ENCODE results near the gene MAMLD1. TPM values are rescaled to one million over a fixed set of nuclear protein-coding genes. Genes with fewer than 3 reads are reported as not detected.

Gene MAMLD1
- total RNA-seq, 1 donor from 2014 or later = 0.76 TPM

DNA sequence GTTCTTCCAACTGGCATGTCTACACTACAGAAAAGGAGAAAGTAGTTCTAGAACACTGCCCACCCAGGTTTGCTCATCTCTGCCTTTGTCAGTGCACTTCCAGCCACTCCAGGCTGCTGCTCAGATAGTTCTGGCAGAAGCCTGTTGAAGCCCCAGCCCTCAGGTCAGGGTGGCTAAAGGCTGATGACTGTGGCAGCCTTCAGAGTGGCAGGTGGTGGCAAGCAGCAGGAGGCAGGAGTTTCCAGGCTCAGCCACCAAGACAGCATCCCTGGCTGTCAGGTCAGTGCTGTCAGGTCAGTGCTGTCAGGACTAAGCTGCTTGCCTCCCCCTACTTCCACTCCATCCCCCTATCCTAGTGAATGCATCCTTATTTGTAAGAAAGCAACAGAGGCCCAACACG is 100.4 kb downstream of the MAMLD1 start:
- ATAC-seq = no peak

DNA sequence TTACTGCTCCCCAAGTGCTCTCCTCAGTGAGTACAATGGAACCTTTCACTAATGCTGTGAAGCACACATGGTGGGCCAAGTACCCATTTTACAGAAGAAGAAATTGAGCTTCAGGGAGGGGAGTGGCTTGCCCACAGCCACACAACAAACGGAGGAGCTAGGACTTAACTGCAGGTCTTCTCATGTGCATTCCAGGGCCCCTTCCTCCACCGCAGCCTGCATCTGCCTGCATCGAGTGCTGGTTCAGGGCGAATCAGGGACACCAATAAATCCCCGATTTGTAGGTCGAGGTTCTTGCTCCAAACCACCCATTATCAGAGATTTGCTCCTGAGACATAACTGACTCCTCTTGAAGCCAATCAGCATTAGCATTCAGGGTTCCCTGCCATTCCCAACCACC is 100.9 kb downstream of the MAMLD1 start:
- ATAC-seq = no peak

DNA sequence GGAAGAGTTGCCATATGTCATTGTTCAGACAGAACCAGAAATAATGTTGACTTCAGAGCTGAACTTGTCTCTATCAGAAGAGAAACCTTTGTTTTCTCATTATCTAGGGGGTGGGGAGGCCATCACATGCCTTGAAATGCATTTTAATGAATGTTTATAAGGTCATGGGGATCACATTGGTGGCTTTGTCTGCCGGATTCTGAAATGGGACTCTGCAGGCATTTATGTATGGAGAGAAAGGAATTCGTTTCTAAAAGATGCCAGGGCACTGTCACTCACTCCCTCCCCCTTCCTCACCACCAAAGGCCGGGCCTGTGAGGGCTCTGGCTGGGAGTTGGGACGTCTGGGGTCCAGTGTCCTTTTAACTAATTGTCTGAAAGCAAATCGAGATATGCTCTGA is 102.2 kb downstream of the MAMLD1 start:
- no peak for ATAC-seq

DNA sequence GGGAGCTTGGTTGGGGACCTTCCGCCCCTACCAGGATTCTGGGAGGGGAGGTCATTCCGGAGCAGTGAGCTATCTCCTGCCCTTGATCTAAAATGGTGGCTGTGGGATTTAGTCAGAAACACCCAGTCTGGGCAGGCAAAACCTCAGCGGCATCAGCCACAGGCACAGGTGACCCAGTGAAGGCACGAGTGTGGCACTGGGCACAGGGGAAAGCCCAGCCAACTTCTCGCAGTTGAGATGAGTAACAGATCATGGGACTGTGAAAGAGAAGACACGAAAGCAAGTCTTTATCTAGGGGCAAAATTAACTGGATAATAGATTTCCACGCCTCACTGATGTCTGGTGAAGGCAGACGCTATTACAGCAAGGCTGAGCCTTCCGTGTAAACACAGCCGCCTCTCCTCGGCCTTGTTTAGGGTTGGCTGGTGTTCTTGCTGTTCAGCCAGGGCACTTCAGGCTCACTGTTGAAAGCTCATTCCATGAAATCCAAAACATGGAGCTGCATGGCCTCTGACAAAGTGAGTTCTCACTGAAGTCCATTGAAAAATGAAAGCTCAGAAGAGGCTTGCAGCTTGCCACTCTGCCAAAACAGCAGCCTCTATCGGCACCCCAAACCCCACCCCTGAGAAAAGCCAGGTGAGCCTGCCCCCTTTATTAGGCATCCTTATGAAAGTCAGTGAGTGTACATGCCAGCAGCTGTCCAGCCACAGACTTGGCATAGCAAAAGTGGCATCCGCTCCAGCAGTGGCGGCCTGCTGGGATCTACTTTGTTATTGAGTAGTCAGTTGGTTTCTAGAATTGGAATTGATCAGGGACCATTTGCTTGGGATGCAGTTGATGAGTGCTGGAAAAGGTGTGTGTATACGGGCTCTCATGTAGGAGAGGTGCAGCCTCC is 103.0 kb downstream of the MAMLD1 start:
- ATAC-seq = no peak

DNA sequence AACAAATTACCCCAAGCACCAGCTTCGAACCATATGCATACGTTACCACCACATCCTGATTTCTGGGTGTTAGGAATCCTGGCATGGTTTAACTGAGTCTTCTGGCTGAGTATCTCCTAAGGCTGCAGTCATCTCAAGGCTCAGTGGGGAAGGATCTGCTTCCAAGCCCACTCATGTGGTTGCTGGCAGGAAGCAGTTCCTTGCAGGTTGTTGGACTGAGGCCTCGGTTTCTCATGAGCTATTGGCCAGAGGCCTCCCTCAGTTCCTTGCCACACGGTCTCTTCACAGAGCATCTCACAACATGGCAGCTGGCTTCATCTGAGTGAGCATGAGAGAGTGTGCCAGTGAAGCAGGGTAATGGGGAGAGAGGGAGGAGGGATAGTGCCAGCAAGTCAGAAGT is 109.2 kb downstream of the MAMLD1 start:
- no peak for ATAC-seq

DNA sequence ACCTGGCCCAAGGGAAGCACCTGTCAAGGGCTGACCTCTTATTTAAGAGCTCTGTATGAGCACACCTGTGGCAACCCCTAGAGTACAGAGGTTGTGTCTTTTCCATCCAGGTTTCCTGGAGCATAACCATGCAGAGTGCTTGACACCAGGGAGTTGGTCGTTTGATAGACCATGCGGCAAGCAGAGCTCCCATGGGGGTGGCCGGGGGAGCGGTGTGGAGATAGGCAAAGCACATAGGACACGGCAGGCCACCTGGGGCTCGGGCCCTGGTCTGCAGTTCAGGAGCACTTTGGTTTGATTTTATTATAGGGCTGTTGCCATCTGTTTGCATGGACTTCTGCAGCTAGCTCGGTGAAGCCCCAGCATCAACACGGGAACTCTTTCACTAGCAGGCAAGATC is 110.3 kb downstream of the MAMLD1 start:
- no peak for ATAC-seq

DNA sequence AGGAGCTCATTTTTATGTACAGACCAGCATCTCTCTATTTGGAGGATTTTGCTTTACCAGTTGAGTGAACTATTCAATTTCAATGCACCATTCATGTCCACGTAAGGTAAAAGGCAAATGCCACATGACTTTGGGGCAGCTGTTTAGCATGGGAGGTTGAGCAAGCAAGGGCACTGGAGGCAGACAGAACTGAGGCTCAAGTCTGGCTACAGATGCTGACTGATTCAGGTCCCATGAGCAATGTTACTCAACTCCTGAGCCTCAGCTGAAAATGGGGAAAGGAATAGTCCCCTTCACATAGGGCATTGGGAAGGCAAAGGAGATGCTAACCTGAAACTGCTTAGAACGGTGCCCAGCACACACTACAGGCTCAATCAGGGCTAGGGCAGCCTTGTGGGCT is 112.3 kb downstream of the MAMLD1 start:
- no peak for ATAC-seq

DNA sequence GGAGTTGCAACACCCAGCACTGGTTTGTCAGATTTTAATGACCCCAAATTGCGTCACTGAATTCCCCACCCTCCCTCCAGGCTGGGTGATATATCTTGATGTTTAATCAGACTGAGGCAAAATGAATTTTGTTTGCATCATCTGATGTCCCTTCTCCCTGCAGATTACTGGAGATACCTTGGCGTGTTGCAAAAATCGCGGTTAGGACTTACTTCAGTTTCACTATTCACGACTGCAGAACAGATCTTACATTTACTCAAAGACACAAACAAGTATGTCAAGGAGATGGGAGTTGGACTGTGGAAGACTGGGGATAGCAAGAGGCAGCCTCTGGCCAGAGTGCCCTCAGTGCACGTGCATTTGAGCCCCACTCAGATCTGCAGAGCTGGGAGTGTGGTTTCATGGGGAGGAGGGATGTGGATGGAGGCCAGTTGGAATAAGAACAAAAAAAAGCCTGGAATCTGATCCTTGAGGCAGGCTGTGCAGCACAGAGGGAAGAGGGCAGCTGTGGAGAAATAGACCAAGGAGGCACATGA is 113.1 kb downstream of the MAMLD1 start:
- ATAC-seq = no peak

DNA sequence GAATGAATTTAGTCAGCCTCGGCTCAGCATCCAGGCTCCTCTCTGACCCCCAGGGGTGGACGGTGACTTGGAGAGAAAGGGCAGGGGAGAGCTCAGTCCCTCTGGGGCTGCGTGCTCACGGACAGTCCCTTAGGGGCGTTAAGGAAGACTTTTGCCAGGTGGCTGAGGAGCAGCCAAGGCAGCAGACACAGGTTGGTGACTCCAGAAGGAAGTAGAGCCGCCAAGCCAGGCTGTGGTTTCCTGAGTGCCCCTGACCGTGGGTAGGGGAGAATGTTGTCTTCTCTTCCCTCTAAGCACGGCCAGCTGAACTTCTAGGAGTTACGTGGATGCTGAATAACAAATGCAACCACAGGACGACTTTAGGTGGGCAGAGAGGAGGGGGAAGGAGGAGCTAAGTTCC is 114.3 kb downstream of the MAMLD1 start:
- no peak for ATAC-seq

DNA sequence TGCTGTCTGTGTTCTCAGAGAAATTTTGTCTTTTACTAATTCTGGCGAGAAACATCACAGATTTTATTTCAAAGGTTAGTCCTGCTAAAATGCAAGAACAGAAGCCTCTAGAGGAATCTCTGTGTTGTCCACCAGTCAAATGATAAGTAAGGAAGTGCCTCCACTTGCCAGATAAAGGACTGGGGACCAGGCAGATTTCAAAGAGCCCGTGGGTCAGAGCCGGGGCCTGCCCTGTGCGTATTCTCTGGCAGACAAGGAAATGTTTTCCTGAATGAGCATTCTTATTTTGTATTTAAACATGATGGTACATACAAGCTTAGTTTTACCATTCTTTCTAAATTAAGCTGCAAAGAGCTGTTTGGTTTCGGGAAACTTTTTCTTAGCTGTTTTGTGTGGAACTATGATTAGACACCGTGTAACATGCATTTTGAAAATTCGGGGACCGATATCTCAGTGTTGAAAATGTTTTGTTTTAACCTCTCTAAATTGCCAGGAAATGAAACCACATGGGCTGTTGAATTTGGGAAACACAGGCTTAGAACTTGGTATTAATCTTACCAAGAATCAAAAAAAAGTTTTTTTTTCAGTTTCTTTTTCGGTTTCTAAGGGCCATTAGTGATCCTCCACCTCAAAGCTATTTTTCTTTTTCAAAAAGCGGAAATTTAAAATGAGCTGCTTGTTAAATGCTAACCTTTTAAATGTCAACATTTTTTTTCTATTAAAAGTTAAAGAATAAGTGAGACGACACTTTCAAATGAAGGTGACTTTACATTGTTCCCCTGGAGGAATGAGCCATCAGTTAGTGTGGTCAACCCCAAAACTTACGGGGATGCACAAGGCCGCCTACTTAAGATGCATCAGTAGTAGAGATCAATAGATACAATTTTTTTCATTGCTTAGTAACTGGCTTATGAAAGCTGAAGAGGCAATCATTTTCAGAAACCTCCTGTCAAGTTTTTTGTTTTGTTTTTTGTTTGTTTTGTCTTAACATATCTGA is 115.7 kb downstream of the MAMLD1 start:
- no peak for ATAC-seq

DNA sequence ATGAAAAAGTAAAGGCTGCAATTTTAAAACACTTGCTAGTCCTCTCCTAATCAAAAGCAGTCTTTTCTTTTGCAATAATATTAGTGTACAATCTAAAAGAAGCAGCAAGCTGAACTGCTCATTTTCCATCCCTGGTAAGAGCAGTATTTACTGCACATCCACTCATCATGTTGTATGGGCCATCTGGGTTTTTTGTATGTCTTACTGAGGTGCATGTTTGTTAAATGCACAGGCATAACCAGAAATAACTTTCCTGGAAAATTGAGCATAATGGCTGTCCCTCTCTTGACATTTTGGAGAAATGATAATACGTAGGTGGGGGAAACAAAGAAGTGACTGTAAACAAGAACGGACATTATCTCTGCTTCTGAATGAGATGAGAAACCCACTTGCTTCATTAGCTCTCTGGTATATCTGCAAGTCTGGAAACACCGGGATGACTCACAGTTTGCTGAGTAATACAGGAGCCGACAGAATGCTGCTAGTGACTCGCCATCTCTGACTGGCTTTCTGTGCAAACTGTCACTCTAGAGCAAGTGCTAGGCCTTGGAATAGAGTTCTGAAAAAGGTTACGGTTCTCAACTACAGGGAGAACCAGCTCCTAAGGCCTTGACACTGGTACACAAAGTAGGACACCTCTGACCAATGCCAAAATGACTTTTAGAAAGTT is 119.6 kb downstream of the MAMLD1 start:
- peak; percentile 80 for ATAC-seq

DNA sequence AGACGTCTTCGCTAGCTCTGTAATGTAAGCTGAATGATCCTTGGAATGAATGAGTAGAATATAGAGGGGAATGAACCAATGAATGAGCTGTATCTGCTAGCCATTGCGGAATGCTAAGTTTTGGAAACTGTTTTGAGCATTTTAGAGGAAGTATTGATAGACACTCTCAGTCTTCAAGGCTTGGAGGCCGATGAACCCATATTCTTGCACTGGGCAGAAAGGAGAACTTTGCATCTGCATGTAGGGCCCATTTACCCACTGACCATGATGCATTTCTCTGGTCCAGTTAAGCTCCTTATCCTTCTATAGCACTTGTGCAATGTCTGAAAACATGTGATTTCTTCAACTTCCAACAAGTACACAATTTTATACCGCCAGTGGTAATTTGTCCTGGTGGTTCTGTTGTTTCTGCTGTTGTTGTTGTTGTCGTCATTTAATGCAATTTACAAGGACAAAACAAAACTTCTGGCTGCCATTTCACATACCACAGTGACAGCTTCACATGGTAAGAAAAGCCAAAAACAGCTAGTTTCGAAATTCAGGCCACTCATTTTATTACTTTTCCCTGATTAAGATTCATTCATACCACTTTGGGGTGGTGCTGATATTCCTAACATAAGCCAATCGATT is 120.4 kb downstream of the MAMLD1 start:
- no peak for ATAC-seq

DNA sequence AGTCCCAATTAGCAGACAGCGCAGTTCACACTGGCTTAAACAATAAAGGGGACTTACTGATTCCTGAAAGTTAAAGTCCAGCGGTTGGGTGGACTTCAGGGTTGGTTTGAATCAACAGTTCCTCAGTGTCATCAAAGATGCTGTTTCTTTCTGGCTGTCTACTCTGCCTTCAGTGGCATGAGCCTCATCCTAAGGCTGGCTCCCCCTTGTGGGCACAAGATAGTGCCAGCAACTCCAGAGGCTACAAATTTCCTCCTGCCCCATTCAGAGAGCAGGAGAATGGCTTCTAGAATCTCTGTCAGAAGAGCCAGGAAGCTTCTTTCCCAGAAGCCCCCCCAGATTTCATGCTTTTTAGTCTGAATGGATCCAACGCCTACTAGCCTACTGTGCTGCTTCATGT is 122.9 kb downstream of the MAMLD1 start:
- ATAC-seq = peak; percentile 60

DNA sequence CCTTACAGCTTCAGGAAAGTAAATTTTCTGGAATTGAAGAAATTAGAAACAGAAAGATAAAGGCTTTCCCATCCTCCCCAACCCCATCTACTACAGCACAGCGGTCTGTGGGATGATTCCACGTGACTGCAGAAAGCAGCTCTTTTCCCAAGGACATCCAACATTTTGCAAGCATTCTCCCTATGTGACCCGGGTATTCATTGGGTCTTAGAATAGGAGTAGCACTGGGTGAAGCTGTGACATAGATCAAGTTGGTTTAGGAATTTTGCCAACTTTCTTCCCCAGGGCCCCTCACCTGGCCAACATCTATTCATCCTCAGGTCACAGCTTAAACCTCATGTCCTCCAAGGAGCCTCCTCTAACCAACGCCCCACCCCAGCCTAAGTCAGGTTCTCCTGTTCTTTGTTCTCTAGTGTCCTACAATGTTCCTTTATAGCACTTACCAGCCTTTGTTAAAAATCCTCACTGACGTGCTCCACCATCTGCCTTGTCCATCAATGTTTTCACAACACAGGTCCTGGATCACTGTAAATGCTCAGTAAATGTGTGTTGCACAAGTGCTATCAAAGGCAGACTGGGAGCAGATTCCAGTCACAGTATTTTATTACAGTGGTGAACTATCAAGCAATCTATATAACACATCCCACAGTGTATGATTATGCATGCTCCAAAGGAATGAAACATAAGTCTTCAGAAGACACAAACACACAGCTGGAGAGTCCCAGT is 124.4 kb downstream of the MAMLD1 start:
- ATAC-seq = no peak

DNA sequence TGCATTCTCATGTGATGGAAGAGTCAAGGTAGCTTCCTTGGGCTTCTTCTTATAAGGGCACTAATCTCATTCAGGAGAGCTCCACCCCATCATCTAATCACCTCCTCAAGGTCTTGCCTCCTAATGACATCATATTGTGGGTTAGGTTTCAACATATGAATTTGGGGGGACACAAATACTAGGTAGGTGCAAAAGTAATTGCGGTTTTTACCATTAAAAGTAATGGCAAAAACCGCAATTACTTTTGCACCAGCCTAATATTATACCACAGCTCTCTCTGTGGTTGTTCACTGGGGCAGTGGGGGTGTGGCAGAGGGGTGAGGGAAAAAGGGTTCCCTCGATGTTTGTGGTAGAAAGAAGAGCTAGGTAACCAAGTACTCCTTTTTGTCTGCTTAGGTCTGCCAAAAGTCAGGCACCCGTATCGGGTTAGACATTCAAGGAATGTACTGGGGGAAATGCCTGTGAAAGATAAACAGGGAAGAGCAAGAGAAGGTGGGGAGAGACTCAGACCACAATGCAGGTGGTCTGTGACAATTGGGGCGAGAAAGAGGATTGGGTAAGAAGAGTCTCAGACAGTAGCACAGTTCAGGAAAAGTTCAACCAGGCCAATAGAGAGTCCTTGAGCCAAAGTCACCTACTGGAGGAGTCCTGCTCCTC is 126.4 kb downstream of the MAMLD1 start:
- ATAC-seq = no peak

DNA sequence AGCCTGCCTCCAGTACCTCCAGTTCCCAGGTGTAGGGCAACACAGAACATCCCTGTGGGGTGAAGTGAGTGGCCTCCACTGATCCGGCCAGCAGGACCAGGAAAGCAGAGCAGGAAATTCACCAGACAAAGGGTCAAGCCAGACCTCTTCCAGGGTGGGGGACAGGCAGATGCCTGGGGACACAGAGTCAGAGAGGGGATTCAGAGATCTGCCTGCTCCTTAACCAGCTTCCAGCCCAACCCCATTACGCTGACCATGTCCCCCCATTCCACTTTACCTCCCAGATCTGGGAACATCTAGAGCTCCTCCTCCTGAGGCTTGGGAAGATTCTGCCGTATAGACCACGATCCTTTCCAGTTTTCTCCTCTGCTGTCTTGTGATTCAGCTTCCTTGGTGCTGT is 132.4 kb downstream of the MAMLD1 start:
- ATAC-seq = no peak

DNA sequence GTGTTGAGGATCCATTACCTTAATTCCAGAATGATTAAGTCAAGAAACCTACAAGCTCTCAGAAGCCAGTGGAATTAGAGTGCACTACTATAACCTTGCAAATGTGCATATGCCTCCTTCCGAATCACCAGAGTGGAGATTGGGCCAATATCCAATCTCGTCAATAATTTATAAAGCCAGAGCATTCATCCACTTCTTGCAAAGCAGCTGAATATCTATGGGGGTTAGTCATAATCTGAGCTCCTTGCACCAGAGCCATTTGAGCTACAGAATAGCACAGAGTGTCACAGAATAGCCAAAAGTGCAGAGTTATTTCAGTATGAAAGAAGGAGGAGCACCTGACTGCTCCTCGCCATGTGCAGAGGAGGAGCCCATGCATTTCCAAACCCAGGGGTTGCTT is 136.1 kb downstream of the MAMLD1 start:
- ATAC-seq = no peak

DNA sequence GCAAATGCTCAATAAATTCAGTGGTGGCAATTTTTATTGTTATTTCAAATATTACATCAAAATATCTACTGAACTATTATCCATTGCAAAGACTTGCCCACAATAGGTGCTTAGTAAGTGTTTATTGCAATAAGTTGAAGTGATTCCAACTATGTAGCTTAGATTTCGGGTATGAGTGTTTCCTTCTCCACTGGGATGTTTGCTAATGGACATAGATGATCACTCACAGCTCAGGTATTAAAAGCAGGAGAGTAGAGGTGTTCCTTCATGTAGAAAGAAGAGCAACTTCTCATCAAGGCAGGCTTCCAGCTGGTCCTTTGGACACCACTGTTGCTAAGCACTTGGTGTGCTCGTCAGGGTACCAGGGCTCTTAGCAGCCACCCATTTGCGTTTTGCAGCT is 139.0 kb downstream of the MAMLD1 start:
- no peak for ATAC-seq

DNA sequence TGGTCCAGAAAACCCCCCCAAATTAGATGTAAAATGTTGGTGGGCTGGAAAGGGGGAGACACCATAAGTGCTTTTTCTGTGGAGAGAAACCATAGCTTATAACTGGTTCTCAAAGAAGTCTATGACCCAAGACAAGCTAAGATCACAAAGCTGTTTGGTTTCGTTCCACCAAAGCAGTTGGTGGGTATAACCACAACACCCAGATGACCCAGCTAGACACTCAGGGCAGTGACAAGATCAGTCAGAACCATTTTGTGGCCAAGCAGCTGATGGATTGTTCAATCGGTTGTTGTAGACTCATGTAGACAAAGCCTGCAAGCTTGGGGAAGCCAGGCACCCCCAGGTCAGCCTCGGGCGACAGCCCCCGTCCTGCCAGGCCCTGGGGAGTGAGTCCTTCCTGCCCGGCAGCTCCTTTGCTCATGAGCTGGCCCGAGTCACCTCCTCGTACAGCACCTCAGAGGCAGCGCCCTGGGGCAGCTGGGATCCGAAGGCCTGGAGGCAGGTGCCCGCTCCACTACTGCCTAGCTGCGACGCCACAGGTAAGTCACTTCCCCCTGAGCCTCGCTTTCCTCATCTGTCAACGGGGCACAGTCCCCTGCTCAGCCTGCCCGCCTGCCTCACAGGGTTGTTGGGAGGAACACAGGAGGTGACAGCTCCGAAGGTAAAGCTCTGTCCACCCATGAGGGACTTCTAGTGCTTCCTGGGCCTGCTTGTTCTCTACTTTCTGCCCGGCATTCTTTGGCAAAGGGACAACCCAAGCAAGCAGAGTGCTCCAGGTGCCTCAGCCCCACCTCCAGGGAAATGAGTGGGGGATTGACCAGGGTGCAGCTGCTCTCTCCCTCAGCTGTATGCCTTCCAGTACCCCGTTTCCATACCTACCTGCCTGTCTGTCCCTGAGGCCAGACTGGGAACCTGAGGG is 140.1 kb downstream of the MAMLD1 start:
- no peak for ATAC-seq

DNA sequence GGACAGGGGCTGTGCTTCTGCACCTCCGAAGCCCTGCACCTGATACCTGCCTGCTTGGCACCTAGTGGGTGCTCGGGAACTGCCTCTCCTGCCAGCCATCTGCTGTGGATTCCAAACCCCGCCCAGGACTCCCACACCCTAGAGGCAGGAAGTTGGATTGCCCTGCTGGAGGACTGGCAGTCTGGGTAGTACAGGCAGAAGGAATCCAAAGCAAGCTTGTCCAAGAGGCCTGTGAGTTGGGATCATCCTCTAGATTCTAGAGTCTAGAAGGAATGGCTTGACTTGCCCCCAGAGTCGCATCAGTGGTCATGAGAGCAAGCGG is 140.7 kb downstream of the MAMLD1 start:
- ATAC-seq = peak; percentile 20

All from esophagus mucosa (tissue), 1 donor.